B cell (primary cell): ENCODE measurements around the gene FITM1. TPM values are rescaled to one million over a fixed set of nuclear protein-coding genes. Genes with fewer than 3 reads are reported as not detected.

ENCODE experiments used
- ATAC-seq: fragments of 200-7000 bp; cut with Tn5 transposase; one replicate; pipeline ENCODE4 v1.10.0; 2021; ENCODE audit warnings: low read depth, mild to moderate bottlenecking, moderate number of reproducible peaks, moderate library complexity
- CTCF ChIA-PET: fragments of 350-600 bp; sonication (Branson Sonifier 250); formaldehyde crosslinking; loops from one replicate; lab custom pipeline; 2021; ENCODE audit warnings: antibody characterized with exemption, inconsistent platforms; lab: Charles Lee
- POLR2A ChIA-PET: fragments of 350-600 bp; sonication (Branson Sonifier 250); formaldehyde crosslinking; loops from one replicate; lab custom pipeline; 2021; ENCODE audit warnings: antibody characterized with exemption; lab: Charles Lee
- DNase-seq: peaks from one replicate; pipeline ENCODE4 v3.0.0; 2013
- H2AFZ ChIP-seq: 2 replicates; pipeline ENCODE4 v1.6.1; 2012; ENCODE audit warnings: mild to moderate bottlenecking, low read depth, low read length; ENCODE audit not compliant: insufficient read depth, poor library complexity, severe bottlenecking
- H3K27ac ChIP-seq, 2 donors: 1 replicate in 1 of 2; 2 replicates in 1 of 2; pipeline ENCODE4 v1.5.1; 2012 to 2013; ENCODE audit warnings: low read length in 2 of 2, mild to moderate bottlenecking in 2 of 2, moderate library complexity in 1 of 2
- H3K27me3 ChIP-seq, 4 experiments: fragments of 200-600 bp in 1 of 4; sonication (generic) in 1 of 4; replicated peaks in 1 of 4; 1 replicate in 2 of 4; 2 replicates in 2 of 4; pipeline versions ENCODE4 v1.6.1 to v1.7.0; 2013 to 2016; ENCODE audit warnings: low read length in 3 of 4, mild to moderate bottlenecking in 2 of 4, mixed read lengths in 1 of 4, moderate library complexity in 1 of 4; ENCODE audit not compliant: insufficient read depth in 4 of 4, control insufficient read depth in 3 of 4; ENCODE audit errors: control extremely low read depth in 1 of 4
- H3K36me3 ChIP-seq, 2 experiments: replicated peaks in 1 of 2; 1 replicate in 1 of 2; 2 replicates in 1 of 2; pipeline versions ENCODE4 v1.6.1 to v1.7.1; 2013; ENCODE audit warnings: low read length in 1 of 2; ENCODE audit not compliant: insufficient read depth in 2 of 2, control insufficient read depth in 1 of 2; ENCODE audit errors: control extremely low read depth in 1 of 2, extremely low read depth in 1 of 2
- H3K4me1 ChIP-seq, 2 donors: fragments of 200-600 bp in 1 of 2; sonication (generic) in 1 of 2; 1 replicate in 1 of 2; 2 replicates in 1 of 2; pipeline versions ENCODE4 v1.5.1 to v1.6.1; 2013 to 2017; ENCODE audit warnings: low read length in 2 of 2; ENCODE audit not compliant: control insufficient read depth in 2 of 2, insufficient read depth in 2 of 2
- H3K4me2 ChIP-seq: replicated peaks from 2 replicates; pipeline ENCODE3; 2012; ENCODE audit warnings: mild to moderate bottlenecking, low read depth, low read length; ENCODE audit not compliant: poor library complexity, severe bottlenecking
- H3K4me3 ChIP-seq, 5 experiments: fragments of 200-600 bp in 1 of 5; sonication (generic) in 1 of 5; 1 replicate in 3 of 5; 2 replicates in 2 of 5; pipeline versions ENCODE4 v1.5.1 to v1.7.0; 2011 to 2016; ENCODE audit warnings: low read length in 4 of 5, mild to moderate bottlenecking in 4 of 5, low read depth in 2 of 5, control low read depth in 1 of 5, moderate library complexity in 1 of 5; ENCODE audit not compliant: insufficient read depth in 1 of 5; ENCODE audit errors: control extremely low read depth in 1 of 5, extremely low read depth in 1 of 5
- H3K79me2 ChIP-seq: fragments of 200-600 bp; sonication (generic); one replicate; pipeline ENCODE4 v1.6.0; 2016; ENCODE audit warnings: low read length; ENCODE audit not compliant: control insufficient read depth, insufficient read depth
- H3K9ac ChIP-seq: fragments of 200-600 bp; sonication (generic); 2 replicates; pipeline ENCODE4 v1.6.1; 2017; ENCODE audit warnings: mild to moderate bottlenecking, low read length, moderate library complexity
- H3K9me3 ChIP-seq, 3 donors: one replicate each; pipeline versions ENCODE4 v1.6.1 to v1.7.1; 2013; ENCODE audit warnings: low read length in 2 of 3; ENCODE audit not compliant: control insufficient read depth in 2 of 3, insufficient read depth in 1 of 3; ENCODE audit errors: control extremely low read depth in 1 of 3
- H4K20me1 ChIP-seq: 2 replicates; pipeline ENCODE4 v1.6.0; 2012; ENCODE audit warnings: mild to moderate bottlenecking, low read length; ENCODE audit not compliant: insufficient read depth, control insufficient read depth, poor library complexity, severe bottlenecking
- H3K27ac Mint-ChIP-seq: one replicate; pipeline ENCODE4 v1.8.0; 2021; ENCODE audit warnings: mixed read lengths
- H3K27me3 Mint-ChIP-seq: one replicate; pipeline ENCODE4 v1.8.0; 2021; ENCODE audit warnings: mixed read lengths
- H3K4me1 Mint-ChIP-seq: one replicate; pipeline ENCODE4 v1.8.0; 2021; ENCODE audit warnings: mixed read lengths
- H3K4me3 Mint-ChIP-seq: one replicate; pipeline ENCODE4 v1.8.0; 2021; ENCODE audit warnings: mixed read lengths
- H3K9me3 Mint-ChIP-seq: one replicate; pipeline ENCODE4 v1.8.0; 2022; ENCODE audit warnings: mixed read lengths; ENCODE audit not compliant: insufficient read depth
- EZH2 ChIP-seq: IDR thresholded peaks from 2 replicates; pipeline ENCODE4 v1.6.1; 2012; ENCODE audit warnings: borderline replicate concordance, low read depth, mild to moderate bottlenecking, moderate library complexity, low read length; ENCODE audit not compliant: insufficient read depth, poor library complexity, severe bottlenecking
- WGBS: methylation state at CpG from one replicate; pipeline ENCODE4 v1.1.5; 2013; ENCODE audit warnings: missing lambda C conversion rate; ENCODE audit not compliant: insufficient coverage; 5-methylcytosine and 5-hydroxymethylcytosine counted together
- intact Hi-C: fragments of 100-400 bp; cut with micrococcal nuclease; formaldehyde crosslinking; loops from one replicate; pipeline ENCODE4 v1.10.0; 2022
- polyA plus RNA-seq: library from polyadenylated mRNA; depleted of rRNA; stranded (reverse); fragments of >200 nt; gene quantifications from 2 replicates; pipeline ENCODE4 v1.2.3, GENCODE V29; 2012
- total RNA-seq, 2 donors: library from RNA; stranded (reverse); fragments of 120-200 nt in 1 of 2; gene quantifications; 1 replicate in 1 of 2; 2 replicates in 1 of 2; pipeline versions ENCODE4 v1.2.3 to v1.2.4, GENCODE V29; 2013 to 2022
- TF ChIP-seq, protein P1 (sequence below): fragments of 200-600 bp; IDR thresholded peaks from one replicate; pipeline ENCODE4 v1.8.0; 2022; ENCODE audit warnings: antibody characterized with exemption, mild to moderate bottlenecking

FITM1 gene
- total and polyA plus RNA-seq, 2 donors (not counting 1 experiment from before 2014, with no cell fraction given): 2.6 to 3.3 TPM

DNA sequence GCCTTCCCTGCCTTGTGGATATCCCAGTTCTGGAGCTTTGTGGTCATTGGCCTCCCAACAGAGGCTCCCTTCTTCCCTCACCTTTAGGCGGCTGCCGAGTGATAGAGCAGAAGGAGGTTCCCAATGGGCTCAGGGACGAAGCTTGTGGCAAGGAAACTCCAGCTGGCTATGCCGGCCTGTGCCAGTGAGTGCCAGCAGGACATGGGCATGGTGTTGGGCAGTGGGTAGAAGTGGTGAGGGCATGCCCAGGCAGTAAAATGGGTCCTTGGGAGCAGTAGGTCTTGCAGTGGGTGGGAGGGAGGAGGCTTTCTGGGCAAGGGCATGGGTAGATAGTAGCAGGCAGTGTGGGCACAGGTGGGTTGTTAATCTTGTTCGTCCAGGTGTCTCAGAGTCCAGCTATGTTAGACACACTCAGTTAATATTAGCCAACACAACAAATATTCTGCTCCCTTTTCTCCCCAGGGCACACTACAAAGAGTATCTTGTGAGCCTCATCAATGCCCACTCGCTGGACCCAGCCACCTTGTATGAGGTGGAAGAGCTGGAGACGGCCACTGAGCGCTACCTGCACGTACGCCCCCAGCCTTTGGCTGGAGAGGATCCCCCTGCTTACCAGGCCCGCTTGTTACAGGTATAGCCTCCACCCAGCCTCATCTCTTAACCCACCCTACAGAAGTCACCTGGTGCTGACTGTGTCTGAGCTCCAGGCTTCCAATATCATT is 29.5 kb downstream of the FITM1 start:
- Histone ChIP-seq H3K27ac (peak overlapping the region; percentile 85 to 88), H3K27me3 (no peaks in the 10 kb centered on the region), H3K9me3 (no peaks in the 10 kb centered on the region), H2AFZ (no peak overlapping the region), H4K20me1 (peaks cover 34% of the 10 kb centered on the region), H3K36me3 (peaks cover 4 to 68% of the 10 kb centered on the region in 2 experiments), H3K9ac (no peak overlapping the region), H3K4me3 (no peak overlapping the region), H3K4me2 (peak overlapping the region; percentile 77), H3K79me2 (peaks cover 50% of the 10 kb centered on the region), H3K4me1 (peaks cover 29 to 39% of the 10 kb centered on the region in 2 donors)
- CTCF ChIA-PET: interaction anchor here (0.7 to 3.8 kb wide), 29 partner anchors 7 to 528 kb away, joined by 3 to 63 read pairs (median 9); partner anchors contain the start of genes CHMP4A, CIDEB, DCAF11 and EMC9
- H3K27me3 Mint-ChIP-seq: no peaks in the 10 kb centered on the region
- no peak for DNase-seq
- WGBS: 100% methylated on average over 7 of the region's 11 CpGs
- TF ChIP-seq, protein P1, sequence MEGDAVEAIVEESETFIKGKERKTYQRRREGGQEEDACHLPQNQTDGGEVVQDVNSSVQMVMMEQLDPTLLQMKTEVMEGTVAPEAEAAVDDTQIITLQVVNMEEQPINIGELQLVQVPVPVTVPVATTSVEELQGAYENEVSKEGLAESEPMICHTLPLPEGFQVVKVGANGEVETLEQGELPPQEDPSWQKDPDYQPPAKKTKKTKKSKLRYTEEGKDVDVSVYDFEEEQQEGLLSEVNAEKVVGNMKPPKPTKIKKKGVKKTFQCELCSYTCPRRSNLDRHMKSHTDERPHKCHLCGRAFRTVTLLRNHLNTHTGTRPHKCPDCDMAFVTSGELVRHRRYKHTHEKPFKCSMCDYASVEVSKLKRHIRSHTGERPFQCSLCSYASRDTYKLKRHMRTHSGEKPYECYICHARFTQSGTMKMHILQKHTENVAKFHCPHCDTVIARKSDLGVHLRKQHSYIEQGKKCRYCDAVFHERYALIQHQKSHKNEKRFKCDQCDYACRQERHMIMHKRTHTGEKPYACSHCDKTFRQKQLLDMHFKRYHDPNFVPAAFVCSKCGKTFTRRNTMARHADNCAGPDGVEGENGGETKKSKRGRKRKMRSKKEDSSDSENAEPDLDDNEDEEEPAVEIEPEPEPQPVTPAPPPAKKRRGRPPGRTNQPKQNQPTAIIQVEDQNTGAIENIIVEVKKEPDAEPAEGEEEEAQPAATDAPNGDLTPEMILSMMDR: no peak
- no peak for TF ChIP-seq EZH2
- H3K4me3 Mint-ChIP-seq: peak overlapping the region; percentile 39
- intact Hi-C loops: loop anchor here (5.0 kb wide), 1 partner anchor 72 kb away; the partner anchor contains the start of genes GMPR2 and NEDD8
- peak overlapping the region; percentile 89 for H3K27ac Mint-ChIP-seq
- no peaks in the 10 kb centered on the region for H3K9me3 Mint-ChIP-seq
- ATAC-seq: no peak
- POLR2A ChIA-PET: interaction anchor here (0.6 to 3.8 kb wide), 9 partner anchors 14 to 63 kb away, joined by 4 to 35 read pairs (median 8); partner anchors contain the start of genes CHMP4A, DCAF11, IPO4 and NRL
- H3K4me1 Mint-ChIP-seq: peaks cover 38% of the 10 kb centered on the region

- 100% methylated on average over 2 of the region's 4 CpGs for WGBS
- POLR2A ChIA-PET: interaction anchor here (0.7 to 3.8 kb wide), 14 partner anchors 9 to 62 kb away, joined by 3 to 35 read pairs (median 7); partner anchors contain the start of genes CHMP4A, DCAF11, EMC9 and IPO4
- Histone ChIP-seq H3K9me3 (no peaks in the 10 kb centered on the region), H2AFZ (peak overlapping the region; percentile 60), H3K4me2 (peak overlapping the region; percentile 77), H3K4me1 (peaks cover 29 to 39% of the 10 kb centered on the region in 2 donors), H3K9ac (no peak overlapping the region), H4K20me1 (peaks cover 39% of the 10 kb centered on the region), H3K4me3 (no peak overlapping the region), H3K27ac (peak overlapping the region; percentile 85 to 88), H3K79me2 (peaks cover 45% of the 10 kb centered on the region), H3K27me3 (no peaks in the 10 kb centered on the region), H3K36me3 (peaks cover 6 to 68% of the 10 kb centered on the region in 2 experiments)
- H3K4me3 Mint-ChIP-seq: peak overlapping the region; percentile 39
- H3K4me1 Mint-ChIP-seq: peaks cover 42% of the 10 kb centered on the region
- TF ChIP-seq, protein P1: no peak
- TF ChIP-seq EZH2: no peak
- CTCF ChIA-PET: interaction anchor here (0.7 to 3.8 kb wide), 33 partner anchors 8 to 529 kb away, joined by 3 to 63 read pairs (median 9); partner anchors contain the start of genes CHMP4A, CIDEB, DCAF11 and EMC9
- ATAC-seq: no peak
- H3K27ac Mint-ChIP-seq: peak overlapping the region; percentile 99
- intact Hi-C loops: loop anchor here (5.0 kb wide), 1 partner anchor 72 kb away; the partner anchor contains the start of genes GMPR2 and NEDD8
- DNase-seq: no peak
- no peaks in the 10 kb centered on the region for H3K27me3 Mint-ChIP-seq
- H3K9me3 Mint-ChIP-seq: no peaks in the 10 kb centered on the region
Measured at GRCh38 chr14:24160499-24160849, 30.0 kb downstream of the FITM1 start.
